Mucosa of descending colon (tissue), 3 donors: Measurements from ENCODE around the gene SYNE2. TPM values are rescaled to one million over a fixed set of nuclear protein-coding genes. Genes with fewer than 3 reads are reported as not detected.

Experiments used
- ATAC-seq: fragments of 200-7000 bp; cut with Tn5 transposase; one replicate; pipeline ENCODE4 v1.9.1; 2020; ENCODE audit warnings: mild to moderate bottlenecking, moderate library complexity
- DNase-seq, 3 donors: peaks; one replicate each; pipeline ENCODE4 v3.0.0-alpha.2; 2020
- H3K36me3 ChIP-seq: fragments of 200-600 bp; one replicate; pipeline ENCODE4 v1.8.0; 2021; ENCODE audit warnings: low read depth, mild to moderate bottlenecking
- H3K4me1 ChIP-seq: fragments of 200-600 bp; one replicate; pipeline ENCODE4 v1.8.0; 2021; ENCODE audit warnings: low read depth, mild to moderate bottlenecking
- H3K4me3 ChIP-seq: fragments of 200-600 bp; one replicate; pipeline ENCODE4 v1.8.0; 2021; ENCODE audit warnings: mild to moderate bottlenecking
- H3K9me3 ChIP-seq: fragments of 200-600 bp; one replicate; pipeline ENCODE4 v1.8.0; 2021; ENCODE audit warnings: mild to moderate bottlenecking
- CTCF ChIP-seq: fragments of 200-600 bp; IDR thresholded peaks from one replicate; pipeline ENCODE4 v1.8.0; 2022; ENCODE audit warnings: antibody characterized with exemption, mild to moderate bottlenecking
- intact Hi-C, 2 donors: fragments of 100-400 bp; cut with DNase I in 1 of 2; cut with micrococcal nuclease in 1 of 2; formaldehyde crosslinking; loops; one replicate each; pipeline versions ENCODE4 v1.11.0 to v1.11.1; 2022; cut with DNase I, micrococcal nuclease
- total RNA-seq, 3 donors: library from RNA; stranded (reverse); fragmentation: NEBNext Ultra II Directional in 2 of 3; extraction: Animal tissue kit (Norgen Biotek cat#: 25700) in 2 of 3; gene quantifications; one replicate each; pipeline versions ENCODE4 v1.2.1 to v1.2.4, GENCODE V29; 2021 to 2023
- donor health status: DM: no; HTN: no; CAD: no; lungs with moderate emphysema.
- donor health status: DM: no; HTN: no; CAD: no.
- donor health status: DM: no; HTN: yes; CAD: no.

Gene SYNE2
- total RNA-seq, 3 donors from 2014 or later, result 104 to 215 (median 174) TPM

GRCh38 chr14:63902375-63902976, 49.7 kb downstream of the SYNE2 start:
- Histone ChIP-seq H3K9me3 (no peaks in the 10 kb centered on the region), H3K4me1 (no peaks in the 10 kb centered on the region), H3K36me3 (no peaks in the 10 kb centered on the region), H3K4me3 (no peak overlapping the region)
- ATAC-seq (no peak), DNase-seq (no peak)
- intact Hi-C loops, result no loop called here
- no peak for TF ChIP-seq CTCF

- Histone ChIP-seq H3K4me3 (no peak overlapping the region), H3K9me3 (no peaks in the 10 kb centered on the region), H3K36me3 (no peaks in the 10 kb centered on the region), H3K4me1 (no peaks in the 10 kb centered on the region)
- DNase-seq (no peak), ATAC-seq (no peak)
- intact Hi-C loops, result no loop called here
- TF ChIP-seq CTCF, result no peak
Observed at GRCh38 chr14:63904724-63905123, 51.9 kb downstream of the SYNE2 start.

- no peak for TF ChIP-seq CTCF
- Histone ChIP-seq H3K4me3 (no peak overlapping the region), H3K36me3 (no peaks in the 10 kb centered on the region), H3K4me1 (no peaks in the 10 kb centered on the region), H3K9me3 (no peaks in the 10 kb centered on the region)
- DNase-seq, result no peak
- ATAC-seq, result no peak
- intact Hi-C loops, result no loop called here
Observed at GRCh38 chr14:63905370-63905769, 52.6 kb downstream of the SYNE2 start.

GRCh38 chr14:63908667-63909264, 56.0 kb downstream of the SYNE2 start:
- no peaks in the 10 kb centered on the region for H3K9me3 ChIP-seq
- no peaks in the 10 kb centered on the region for H3K36me3 ChIP-seq
- H3K4me1 ChIP-seq, result no peaks in the 10 kb centered on the region
- ATAC-seq, result no peak
- intact Hi-C loops, result no loop called here
- no peak overlapping the region for H3K4me3 ChIP-seq
- DNase-seq, result no peak
- no peak for TF ChIP-seq CTCF

- no peaks in the 10 kb centered on the region for H3K4me1 ChIP-seq
- no peaks in the 10 kb centered on the region for H3K9me3 ChIP-seq
- no peak for TF ChIP-seq CTCF
- H3K4me3 ChIP-seq, result no peak overlapping the region
- no peak for ATAC-seq
- DNase-seq, result no peak
- no peaks in the 10 kb centered on the region for H3K36me3 ChIP-seq
- intact Hi-C loops, result no loop called here
Observed at GRCh38 chr14:63909984-63910383, 57.2 kb downstream of the SYNE2 start.
